HG02678 (cell line): ENCODE data around the gene CIAO2A.
A peak's percentile ranks its signal among the peaks of the same experiment; 100 is the strongest.
"Not testable (repeated sequence)": the region's sequence is repeated elsewhere in the genome, so short reads cannot be mapped to it uniquely, and the experiment has no call there.

Experiments used
- ATAC-seq: cut with Tn5 transposase; IDR thresholded peaks from one replicate; pipeline ENCODE4 v1.9.1; 2021; ENCODE audit warnings: mild to moderate bottlenecking, moderate library complexity; ENCODE audit not compliant: unreplicated experiment

Gene CIAO2A, protein sequence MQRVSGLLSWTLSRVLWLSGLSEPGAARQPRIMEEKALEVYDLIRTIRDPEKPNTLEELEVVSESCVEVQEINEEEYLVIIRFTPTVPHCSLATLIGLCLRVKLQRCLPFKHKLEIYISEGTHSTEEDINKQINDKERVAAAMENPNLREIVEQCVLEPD

DNA sequence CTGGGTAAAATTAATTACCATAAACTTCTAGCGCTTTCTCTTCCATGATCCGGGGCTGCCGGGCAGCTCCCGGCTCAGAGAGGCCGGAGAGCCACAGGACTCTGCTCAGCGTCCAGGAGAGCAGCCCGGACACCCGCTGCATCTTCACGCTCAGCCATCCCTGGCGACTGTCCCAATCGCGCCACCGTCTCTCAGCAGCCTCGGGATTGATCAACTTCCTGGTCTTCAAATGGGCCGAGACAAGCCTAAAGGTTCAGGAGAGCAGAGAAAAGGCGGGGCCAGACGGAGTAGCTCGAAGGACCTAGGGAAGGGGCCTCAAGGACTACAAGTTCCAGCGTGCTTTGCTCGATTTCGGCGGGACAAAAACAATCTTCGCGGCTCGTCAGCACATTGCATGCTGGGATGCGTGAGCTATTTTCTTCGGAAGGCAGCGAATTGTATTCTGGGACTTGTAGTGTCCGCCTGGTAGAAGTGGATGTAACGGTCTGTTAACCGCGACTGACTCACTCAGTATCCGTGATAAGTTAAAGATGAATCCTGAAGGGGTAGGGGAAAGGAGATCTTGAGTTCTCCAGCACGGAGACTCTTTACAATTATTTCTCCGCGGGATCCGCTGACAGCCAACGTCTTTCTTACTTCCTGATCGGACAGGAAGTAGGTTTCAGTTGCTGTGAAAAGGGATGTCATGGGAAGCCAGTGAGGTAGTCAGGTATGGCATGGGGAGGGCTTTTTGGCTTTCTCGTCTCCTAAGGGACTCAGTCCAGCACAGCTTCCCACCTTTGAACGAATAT, at the start of gene CIAO2A:
TSS of gene CIAO2A (minus strand) at position 212 of the 791 bp plus-strand sequence. CDS start at position 142, 70 bp downstream.
- ATAC-seq, result peak; percentile 64

- ATAC-seq, result no peak
Observed at GRCh38 chr15:64143276-64143675, 49.6 kb upstream of the CIAO2A start.

DNA sequence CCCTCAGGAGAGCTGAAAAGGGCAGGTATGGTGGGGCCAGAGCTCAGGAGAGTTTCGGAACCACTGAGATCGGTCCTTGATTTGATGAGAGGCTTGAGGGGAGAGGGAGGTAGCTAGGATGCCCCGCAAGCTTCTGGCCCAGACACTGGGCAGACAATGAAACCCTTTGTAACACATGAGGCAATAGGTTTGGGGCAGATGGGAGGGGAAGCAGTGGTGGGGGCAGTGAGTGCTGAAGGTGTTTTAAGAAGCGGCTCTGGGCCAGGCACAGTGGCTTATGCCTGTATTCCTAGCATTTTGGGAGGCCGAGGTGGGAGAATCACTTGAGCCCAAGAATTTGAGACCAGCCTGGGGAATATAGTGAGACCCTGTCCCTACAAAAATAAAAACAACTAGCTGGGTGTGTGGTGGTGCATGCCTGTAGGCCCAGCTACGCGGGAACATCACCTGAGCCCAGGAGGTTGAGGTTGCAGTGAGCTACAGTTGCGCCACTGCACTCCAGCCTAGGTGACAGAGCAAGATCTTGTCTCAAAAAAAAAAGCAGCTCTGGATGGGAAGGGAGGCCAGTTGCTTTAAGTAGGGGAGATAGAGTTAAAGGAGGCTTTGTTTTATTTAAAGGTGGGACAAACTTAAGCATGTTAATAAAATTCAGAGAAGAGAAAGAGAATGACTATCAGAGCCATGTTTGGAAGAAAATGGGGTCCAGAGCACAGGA, 48.3 kb upstream of the CIAO2A start:
- ATAC-seq, result no peak

- ATAC-seq, result no peak
Observed at GRCh38 chr15:64138331-64138941, 44.8 kb upstream of the CIAO2A start.

- no peak for ATAC-seq
Observed at GRCh38 chr15:64137226-64137833, 43.7 kb upstream of the CIAO2A start.

DNA sequence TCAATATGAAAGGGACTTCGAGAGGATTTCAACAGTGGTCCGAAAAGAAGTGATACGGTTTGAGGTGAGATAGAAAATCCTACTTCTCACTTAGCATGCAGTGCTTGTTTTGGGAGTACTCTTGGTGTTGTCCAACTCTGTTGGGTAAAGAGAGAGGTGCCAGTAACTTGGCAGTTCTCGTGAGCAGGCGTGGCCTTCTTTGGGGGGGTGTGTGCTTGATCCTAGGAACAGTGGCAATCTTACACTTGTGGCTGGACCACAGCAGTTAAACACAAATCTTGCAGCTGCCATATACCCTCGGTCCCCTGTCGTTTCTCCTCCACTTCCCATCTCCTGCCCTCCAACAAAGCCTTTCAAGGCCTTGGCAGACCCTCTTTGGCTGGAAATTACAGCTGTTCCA, 42.7 kb upstream of the CIAO2A start:
- no peak for ATAC-seq

DNA sequence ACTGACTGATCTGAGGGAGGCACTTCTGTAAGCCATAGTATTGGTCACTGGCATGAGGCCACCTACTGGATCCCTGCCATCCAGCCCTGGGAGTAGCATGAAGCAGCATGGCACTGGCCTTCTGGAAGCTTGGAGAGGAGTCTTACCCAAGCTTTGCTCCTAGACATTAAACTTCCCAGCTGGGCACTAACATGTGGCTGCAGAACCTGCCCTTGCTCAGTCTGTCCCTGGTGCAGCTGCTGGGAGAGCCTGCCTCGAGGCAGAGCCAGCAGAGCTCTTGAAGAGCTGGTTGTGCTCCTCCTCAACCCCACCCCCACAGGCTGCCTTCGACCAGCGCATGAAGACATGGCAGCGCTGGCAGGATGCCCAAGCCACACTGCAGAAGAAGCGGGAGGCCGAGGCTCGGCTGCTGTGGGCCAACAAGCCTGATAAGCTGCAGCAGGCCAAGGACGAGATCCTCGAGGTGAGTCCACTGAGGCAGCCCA, 40.7 kb upstream of the CIAO2A start:
- ATAC-seq, result no peak

- no peak for ATAC-seq
Observed at GRCh38 chr15:64133623-64134344, 40.1 kb upstream of the CIAO2A start.

- no peak for ATAC-seq
Observed at GRCh38 chr15:64132217-64132616, 38.6 kb upstream of the CIAO2A start.

DNA sequence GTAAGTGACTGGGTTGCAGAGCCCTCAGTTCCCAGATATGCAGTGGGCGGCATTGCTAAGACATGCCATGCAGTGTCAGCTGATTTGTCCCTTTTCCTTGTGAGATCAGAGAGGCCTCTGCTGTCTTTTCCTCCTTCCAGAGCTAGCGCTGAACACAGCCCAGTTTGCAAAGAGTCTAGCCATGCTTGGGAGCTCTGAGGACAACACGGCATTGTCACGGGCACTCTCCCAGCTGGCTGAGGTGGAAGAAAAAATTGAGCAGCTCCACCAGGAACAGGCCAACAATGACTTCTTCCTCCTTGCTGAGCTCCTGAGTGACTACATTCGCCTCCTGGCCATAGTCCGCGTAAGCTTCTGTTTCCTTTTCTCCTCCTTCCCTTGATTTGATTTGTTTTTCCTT, 37.9 kb upstream of the CIAO2A start:
- ATAC-seq, result no peak

- ATAC-seq, result no peak
Observed at GRCh38 chr15:64130159-64130558, 36.5 kb upstream of the CIAO2A start.

GRCh38 chr15:64127521-64128270, 34.1 kb upstream of the CIAO2A start:
- no peak for ATAC-seq

DNA sequence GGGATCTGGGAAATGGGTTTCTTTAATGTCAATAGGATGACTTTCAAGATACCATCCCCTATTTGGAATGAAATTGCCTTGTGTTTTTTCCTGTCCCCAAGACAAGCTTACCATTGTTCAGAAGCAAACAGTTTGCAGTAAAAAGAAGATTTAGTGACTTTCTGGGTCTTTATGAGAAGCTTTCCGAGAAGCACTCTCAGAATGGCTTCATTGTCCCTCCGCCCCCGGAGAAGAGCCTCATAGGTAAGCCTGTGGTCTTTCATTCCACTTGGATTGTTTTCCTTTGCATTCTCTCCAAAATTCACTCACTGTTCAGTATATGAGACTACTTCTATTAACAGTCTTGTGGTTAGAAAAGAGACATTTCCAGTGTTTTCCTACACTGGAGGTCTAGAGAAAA, 32.3 kb upstream of the CIAO2A start:
- ATAC-seq, result no peak

GRCh38 chr15:64122936-64123351, 29.3 kb upstream of the CIAO2A start:
- no peak for ATAC-seq

DNA sequence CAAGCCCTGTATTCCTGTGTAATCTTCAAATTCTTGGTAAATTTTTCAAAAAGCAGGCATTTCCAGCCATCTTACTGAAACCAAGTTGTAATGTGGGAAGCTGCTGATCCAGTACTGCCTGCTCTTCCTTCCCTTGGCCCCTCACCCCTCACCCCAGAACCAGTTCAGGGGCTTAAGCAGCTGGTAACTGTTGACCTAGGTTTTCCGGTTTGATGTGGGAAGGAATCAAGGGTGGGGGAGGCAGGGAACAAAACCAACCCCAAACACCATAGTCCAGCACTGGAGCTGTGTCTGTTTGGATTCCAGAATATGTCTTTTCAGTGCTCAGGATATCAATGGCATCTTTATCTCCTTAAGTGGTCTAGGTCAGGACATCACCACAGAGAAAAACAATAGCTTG, 28.8 kb upstream of the CIAO2A start:
- no peak for ATAC-seq

DNA sequence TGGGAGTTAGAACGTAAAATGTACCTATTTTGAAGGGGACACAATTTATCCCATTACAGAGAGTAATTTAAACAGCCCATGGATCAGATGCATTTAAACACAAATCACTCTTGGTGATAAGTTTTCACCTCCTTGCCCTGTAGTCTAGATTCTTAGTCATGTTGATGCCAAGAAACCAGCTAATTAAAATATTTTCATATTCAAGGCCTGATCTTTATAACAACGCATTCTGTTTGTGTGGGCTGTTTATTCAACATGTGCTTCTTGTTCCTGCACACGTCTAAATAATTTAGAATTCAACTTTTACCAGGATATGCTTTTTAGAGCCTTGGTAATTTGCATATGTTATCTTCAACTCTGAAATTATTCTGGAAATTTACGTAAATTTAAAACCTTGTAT, 28.0 kb upstream of the CIAO2A start:
- no peak for ATAC-seq

DNA sequence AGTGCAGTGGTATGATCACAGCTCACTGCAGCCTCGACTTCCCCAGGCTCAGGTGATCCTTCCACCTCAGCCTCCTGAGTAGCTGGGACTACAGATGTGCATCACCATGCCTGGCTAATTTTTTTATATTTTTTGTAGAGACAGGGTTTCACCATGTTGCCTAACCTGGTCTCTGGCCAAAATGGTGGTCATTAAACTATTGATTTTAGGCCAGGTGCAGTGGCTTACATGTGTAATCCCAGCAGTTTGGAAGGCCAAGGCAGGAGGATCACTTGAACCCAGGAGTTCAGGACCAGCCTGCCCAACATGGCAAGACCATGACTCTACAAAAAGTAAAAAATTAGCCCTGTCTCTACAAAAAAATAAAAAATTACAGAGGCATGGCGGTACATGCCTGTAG, 26.7 kb upstream of the CIAO2A start:
- ATAC-seq, result not testable (repeated sequence)

- ATAC-seq, result no peak
Observed at GRCh38 chr15:64117759-64118487, 24.3 kb upstream of the CIAO2A start.

DNA sequence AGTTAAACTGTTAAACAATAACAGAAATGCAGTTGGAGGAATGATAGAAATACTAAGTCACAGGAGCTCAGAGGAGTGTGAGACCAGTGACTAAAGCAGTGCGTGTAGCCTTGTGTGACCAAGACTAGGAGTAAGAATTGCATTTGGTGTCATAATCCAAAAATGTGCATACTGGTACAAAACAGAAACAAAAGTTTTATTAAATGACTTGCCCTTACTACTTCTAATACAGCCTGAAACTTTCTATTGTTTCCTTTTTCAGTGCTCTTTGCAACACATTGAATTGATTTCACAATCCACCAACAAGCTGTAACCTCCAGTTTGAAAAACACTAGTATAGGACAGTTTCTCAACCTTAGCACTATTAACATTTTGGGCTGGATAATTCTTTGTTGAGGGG, 19.3 kb upstream of the CIAO2A start:
- no peak for ATAC-seq
